Calu3 (cell line): Measurements from ENCODE around the gene KCP. TPM values are rescaled to one million over a fixed set of nuclear protein-coding genes. Genes with fewer than 3 reads are reported as not detected.

Source experiments
- BruUV-seq: library from RNA; stranded (reverse); fragments of 400-500 nt; replicated peaks from 2 replicates; lab custom pipeline; 2021; lab: Mats Ljungman, UMichigan
- CTCF ChIA-PET: fragments of 300-600 bp; sonication (Branson Sonifier 250); formaldehyde crosslinking; loops from one replicate; lab custom pipeline; 2022; ENCODE audit warnings: antibody characterized with exemption; lab: Charles Lee
- DNase-seq: peaks from one replicate; pipeline ENCODE4 v3.0.0; 2022
- H3K27ac Mint-ChIP-seq: one replicate; pipeline ENCODE4 v1.8.0; 2022; ENCODE audit warnings: mixed read lengths; ENCODE audit not compliant: unreplicated experiment
- H3K27me3 Mint-ChIP-seq: one replicate; pipeline ENCODE4 v1.8.0; 2022; ENCODE audit warnings: mixed read lengths; ENCODE audit not compliant: unreplicated experiment
- H3K36me3 Mint-ChIP-seq: one replicate; pipeline ENCODE4 v1.8.0; 2022; ENCODE audit warnings: mild to moderate bottlenecking, moderate library complexity, mixed read lengths; ENCODE audit not compliant: insufficient read depth, unreplicated experiment
- H3K4me1 Mint-ChIP-seq: one replicate; pipeline ENCODE4 v1.8.0; 2022; ENCODE audit warnings: mild to moderate bottlenecking, low read depth, mixed read lengths; ENCODE audit not compliant: unreplicated experiment
- H3K4me3 Mint-ChIP-seq: one replicate; pipeline ENCODE4 v1.8.0; 2022; ENCODE audit warnings: mild to moderate bottlenecking, low read depth, moderate library complexity, mixed read lengths; ENCODE audit not compliant: unreplicated experiment
- H3K9me3 Mint-ChIP-seq: one replicate; pipeline ENCODE4 v1.8.0; 2022; ENCODE audit warnings: low read depth, mixed read lengths; ENCODE audit not compliant: unreplicated experiment
- intact Hi-C: fragments of 100-400 bp; cut with micrococcal nuclease; formaldehyde crosslinking; loops from one replicate; pipeline ENCODE4 v1.10.0; 2022; ENCODE audit not compliant: unreplicated experiment
- total RNA-seq: library from RNA; stranded (reverse); gene quantifications from 2 replicates; pipeline ENCODE4 v1.2.3, GENCODE V29; 2022
- TF ChIP-seq, protein P1 (sequence below): fragments of 200-600 bp; IDR thresholded peaks from one replicate; pipeline ENCODE4 v1.8.0; 2022; ENCODE audit warnings: antibody characterized with exemption; ENCODE audit not compliant: unreplicated experiment

The KCP gene
- total RNA-seq, 1 experiment from 2014 or later: 6.8 TPM

DNA sequence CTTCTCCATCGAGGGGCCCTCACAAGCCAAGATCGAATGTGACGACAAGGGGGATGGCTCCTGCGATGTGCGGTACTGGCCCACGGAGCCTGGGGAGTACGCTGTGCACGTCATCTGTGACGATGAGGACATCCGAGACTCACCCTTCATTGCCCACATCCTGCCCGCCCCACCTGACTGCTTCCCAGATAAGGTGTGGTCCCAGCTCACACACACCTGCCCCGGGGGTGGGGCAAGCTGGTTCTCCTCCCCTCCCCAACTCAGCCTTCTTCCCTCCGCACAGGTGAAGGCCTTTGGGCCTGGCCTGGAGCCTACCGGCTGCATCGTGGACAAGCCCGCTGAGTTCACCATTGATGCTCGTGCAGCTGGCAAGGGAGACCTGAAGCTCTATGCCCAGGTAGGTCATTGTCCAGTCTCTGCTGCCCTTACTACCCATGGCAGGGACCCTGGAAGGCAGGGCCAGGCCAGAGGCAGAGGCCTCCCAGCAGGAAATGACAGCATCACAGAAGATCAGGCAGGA lies 69.3 kb downstream of the KCP start:
- H3K27ac Mint-ChIP-seq: no peak overlapping the region
- CTCF ChIA-PET: no interaction called here
- no peaks in the 10 kb centered on the region for H3K9me3 Mint-ChIP-seq
- no peaks in the 10 kb centered on the region for H3K36me3 Mint-ChIP-seq
- DNase-seq: no peak
- intact Hi-C loops: no loop called here
- H3K4me3 Mint-ChIP-seq: no peak overlapping the region
- H3K27me3 Mint-ChIP-seq: no peaks in the 10 kb centered on the region
- no peaks in the 10 kb centered on the region for H3K4me1 Mint-ChIP-seq
- TF ChIP-seq, protein P1, sequence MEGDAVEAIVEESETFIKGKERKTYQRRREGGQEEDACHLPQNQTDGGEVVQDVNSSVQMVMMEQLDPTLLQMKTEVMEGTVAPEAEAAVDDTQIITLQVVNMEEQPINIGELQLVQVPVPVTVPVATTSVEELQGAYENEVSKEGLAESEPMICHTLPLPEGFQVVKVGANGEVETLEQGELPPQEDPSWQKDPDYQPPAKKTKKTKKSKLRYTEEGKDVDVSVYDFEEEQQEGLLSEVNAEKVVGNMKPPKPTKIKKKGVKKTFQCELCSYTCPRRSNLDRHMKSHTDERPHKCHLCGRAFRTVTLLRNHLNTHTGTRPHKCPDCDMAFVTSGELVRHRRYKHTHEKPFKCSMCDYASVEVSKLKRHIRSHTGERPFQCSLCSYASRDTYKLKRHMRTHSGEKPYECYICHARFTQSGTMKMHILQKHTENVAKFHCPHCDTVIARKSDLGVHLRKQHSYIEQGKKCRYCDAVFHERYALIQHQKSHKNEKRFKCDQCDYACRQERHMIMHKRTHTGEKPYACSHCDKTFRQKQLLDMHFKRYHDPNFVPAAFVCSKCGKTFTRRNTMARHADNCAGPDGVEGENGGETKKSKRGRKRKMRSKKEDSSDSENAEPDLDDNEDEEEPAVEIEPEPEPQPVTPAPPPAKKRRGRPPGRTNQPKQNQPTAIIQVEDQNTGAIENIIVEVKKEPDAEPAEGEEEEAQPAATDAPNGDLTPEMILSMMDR: no peak
- BruUV-seq: no TSS peak

DNA sequence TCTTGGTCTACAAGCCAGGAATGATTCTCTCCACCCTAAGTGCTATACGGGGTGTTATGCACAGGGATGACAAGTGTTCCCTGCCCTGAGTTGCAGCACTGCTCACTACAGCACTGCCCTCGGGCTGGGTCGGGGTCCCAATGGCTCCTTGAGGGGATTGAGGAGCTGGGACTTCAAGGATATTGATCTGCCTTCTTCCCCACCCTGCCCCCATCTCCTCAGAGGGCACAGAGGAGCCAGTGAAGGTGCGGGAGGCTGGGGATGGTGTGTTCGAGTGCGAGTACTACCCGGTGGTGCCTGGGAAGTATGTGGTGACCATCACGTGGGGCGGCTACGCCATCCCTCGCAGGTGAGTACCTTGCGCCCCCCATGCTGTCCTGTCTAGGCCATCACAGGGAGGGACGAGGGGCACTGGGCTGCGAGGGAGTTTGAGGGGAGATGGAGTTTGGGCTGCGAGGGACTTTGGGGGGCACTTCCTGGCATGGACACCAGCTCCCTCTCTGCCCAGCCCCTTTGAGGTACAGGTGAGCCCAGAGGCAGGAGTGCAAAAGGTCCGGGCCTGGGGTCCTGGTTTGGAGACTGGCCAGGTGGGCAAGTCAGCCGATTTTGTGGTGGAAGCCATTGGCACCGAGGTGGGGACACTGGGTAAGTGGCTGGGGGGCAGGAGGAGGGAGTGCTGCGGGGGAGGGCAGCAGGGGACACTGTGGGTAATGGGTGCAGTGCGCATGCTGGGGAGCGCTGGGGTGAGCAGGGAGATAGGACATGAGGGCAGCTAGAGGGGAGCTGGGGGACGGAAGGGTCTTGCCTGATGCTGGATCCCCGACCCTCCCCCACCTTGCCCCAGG lies 70.0 kb downstream of the KCP start:
- intact Hi-C loops: no loop called here
- TF ChIP-seq, protein P1: no peak
- Mint-ChIP-seq H3K4me1 (no peaks in the 10 kb centered on the region), H3K27ac (no peak overlapping the region), H3K9me3 (no peaks in the 10 kb centered on the region), H3K4me3 (no peak overlapping the region), H3K27me3 (no peaks in the 10 kb centered on the region), H3K36me3 (no peaks in the 10 kb centered on the region)
- CTCF ChIA-PET: no interaction called here
- no peak for DNase-seq
- BruUV-seq: no TSS peak

DNA sequence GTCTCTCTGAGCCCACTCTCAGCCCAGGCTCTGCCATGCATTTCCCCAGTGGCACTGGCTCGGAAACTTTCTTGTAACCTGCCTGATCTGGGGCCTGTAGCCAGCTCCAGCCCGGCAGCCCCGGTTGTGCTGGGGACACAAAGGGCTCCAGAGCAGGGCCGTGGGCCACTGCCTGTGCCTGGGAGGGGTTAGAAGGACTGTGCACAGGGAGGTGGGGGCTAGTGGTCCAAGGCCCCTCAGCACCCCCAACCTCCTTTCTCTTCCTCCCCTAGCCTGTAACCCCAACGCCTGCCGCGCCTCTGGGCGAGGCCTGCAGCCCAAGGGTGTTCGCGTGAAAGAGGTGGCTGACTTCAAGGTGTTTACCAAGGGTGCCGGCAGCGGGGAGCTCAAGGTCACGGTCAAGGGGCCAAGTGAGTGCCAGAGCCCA lies 70.7 kb downstream of the KCP start:
- DNase-seq: no peak
- BruUV-seq: no TSS peak
- CTCF ChIA-PET: no interaction called here
- H3K4me3 Mint-ChIP-seq: no peak overlapping the region
- H3K27me3 Mint-ChIP-seq: peaks cover 7% of the 10 kb centered on the region
- no peaks in the 10 kb centered on the region for H3K4me1 Mint-ChIP-seq
- H3K36me3 Mint-ChIP-seq: no peaks in the 10 kb centered on the region
- TF ChIP-seq, protein P1: no peak
- no peak overlapping the region for H3K27ac Mint-ChIP-seq
- H3K9me3 Mint-ChIP-seq: no peaks in the 10 kb centered on the region
- intact Hi-C loops: no loop called here

DNA sequence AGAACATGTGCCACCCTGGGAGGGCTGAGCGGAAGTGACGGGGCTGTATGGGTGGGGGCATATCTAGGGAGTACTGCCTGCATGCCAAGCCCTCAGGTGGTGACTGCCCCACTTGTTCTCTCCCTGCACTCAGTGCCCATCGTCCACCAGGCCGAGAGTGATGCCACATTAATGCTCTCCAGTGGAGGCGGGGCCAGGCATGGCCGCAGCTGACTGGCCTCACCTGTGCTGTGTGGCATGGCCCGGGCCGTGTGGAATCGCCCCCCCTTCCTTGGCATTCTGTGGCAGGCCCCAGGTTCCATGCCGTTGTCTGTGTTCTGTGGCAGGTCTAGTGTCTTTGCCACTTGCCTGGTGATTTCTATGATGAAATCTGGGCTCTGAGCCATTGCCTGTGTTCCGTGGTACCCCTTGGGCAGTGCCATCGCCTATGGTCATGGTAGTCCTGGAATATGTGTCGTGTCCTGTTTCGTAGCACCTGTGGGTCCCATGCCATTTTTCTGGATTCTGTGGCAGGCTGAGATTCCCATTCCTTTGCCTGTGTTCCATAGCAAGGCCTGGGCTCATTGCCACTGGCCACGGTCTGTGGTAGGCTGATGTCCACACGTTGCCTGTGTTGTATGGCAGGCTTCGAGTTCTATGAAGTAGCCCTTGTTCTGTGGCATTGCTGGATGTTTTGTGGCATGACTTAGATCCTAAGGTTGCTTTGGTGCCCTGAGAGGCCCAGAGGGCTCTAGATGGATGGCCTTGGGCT lies 71.4 kb downstream of the KCP start:
- CTCF ChIA-PET: no interaction called here
- DNase-seq: no peak
- Mint-ChIP-seq H3K27me3 (peaks cover 13% of the 10 kb centered on the region), H3K36me3 (no peaks in the 10 kb centered on the region), H3K27ac (no peak overlapping the region), H3K9me3 (no peaks in the 10 kb centered on the region), H3K4me1 (no peaks in the 10 kb centered on the region), H3K4me3 (no peak overlapping the region)
- BruUV-seq: no TSS peak
- TF ChIP-seq, protein P1: no peak
- intact Hi-C loops: no loop called here
